Caki2 (cell line): ENCODE data around the gene SLC2A5. TPM values are rescaled to one million over a fixed set of nuclear protein-coding genes. Genes with fewer than 3 reads are reported as not detected.
"Not testable (repeated sequence)": the region's sequence is repeated elsewhere in the genome, so short reads cannot be mapped to it uniquely, and the experiment has no call there.

Experiments
- DNase-seq: peaks from one replicate; pipeline ENCODE4 v3.0.0-alpha.2; 2015; ENCODE audit warnings: low read depth
- in situ Hi-C: cut with HindIII; loops from 2 replicates; pipeline ENCODE4 v1.10.0; 2016; ENCODE audit warnings: low sequenced_read_pairs, low pct_unique_long_range_greater_than_20kb, mixed read lengths
- total RNA-seq: library from RNA; depleted of rRNA; stranded (reverse); fragments of >200 nt; shearing (Covaris generic); gene quantifications from 2 replicates; pipeline ENCODE4 v1.2.3, GENCODE V29; 2014; ENCODE audit warnings: low replicate concordance

The SLC2A5 gene
- total RNA-seq, 1 experiment from 2014 or later: not detected

- DNase-seq: peak; percentile 6
- in situ Hi-C loops: no loop called here
Observed at GRCh38 chr1:9044236-9044635, 25.2 kb downstream of the SLC2A5 start.

GRCh38 chr1:9042272-9042671 is 27.2 kb downstream of the SLC2A5 start:
- in situ Hi-C loops: no loop called here
- no peak for DNase-seq

- DNase-seq: no peak
- in situ Hi-C loops: no loop called here
Observed at GRCh38 chr1:9041116-9041779, 28.2 kb downstream of the SLC2A5 start.

GRCh38 chr1:9040659-9041030 is 28.8 kb downstream of the SLC2A5 start:
- in situ Hi-C loops: no loop called here
- DNase-seq: no peak

GRCh38 chr1:9039761-9040658 is 29.4 kb downstream of the SLC2A5 start:
- in situ Hi-C loops: no loop called here

GRCh38 chr1:9038881-9039760 is 30.3 kb downstream of the SLC2A5 start:
- in situ Hi-C loops: no loop called here
- no peak for DNase-seq

More at GRCh38 chr1:9039761-9040658, 29.4 kb downstream of the SLC2A5 start:
- DNase-seq: no peak

- no peak for DNase-seq
- in situ Hi-C loops: no loop called here
Observed at GRCh38 chr1:9038338-9038650, 31.1 kb downstream of the SLC2A5 start.

GRCh38 chr1:9037476-9038337 is 31.7 kb downstream of the SLC2A5 start:
- in situ Hi-C loops: no loop called here
- DNase-seq: no peak

GRCh38 chr1:9035226-9035625 is 34.2 kb downstream of the SLC2A5 start:
- no peak for DNase-seq
- in situ Hi-C loops: no loop called here

- in situ Hi-C loops: no loop called here
Observed at GRCh38 chr1:9033363-9033762, 36.1 kb downstream of the SLC2A5 start.

GRCh38 chr1:9031484-9032259 is 37.8 kb downstream of the SLC2A5 start:
- in situ Hi-C loops: no loop called here
- no peak for DNase-seq

More at GRCh38 chr1:9033363-9033762, 36.1 kb downstream of the SLC2A5 start:
- DNase-seq: no peak

- DNase-seq, in situ Hi-C loops: not testable (repeated sequence)
Observed at GRCh38 chr1:9031077-9031476, 38.4 kb downstream of the SLC2A5 start.

GRCh38 chr1:9028921-9029705 is 40.3 kb downstream of the SLC2A5 start:
- no peak for DNase-seq
- in situ Hi-C loops: no loop called here

- DNase-seq: no peak
- in situ Hi-C loops: no loop called here
Observed at GRCh38 chr1:9027307-9027706, 42.1 kb downstream of the SLC2A5 start.

- DNase-seq: no peak
- in situ Hi-C loops: no loop called here
Observed at GRCh38 chr1:9025449-9025848, 44.0 kb downstream of the SLC2A5 start.

GRCh38 chr1:9024837-9025236 is 44.6 kb downstream of the SLC2A5 start:
- in situ Hi-C loops: no loop called here
- no peak for DNase-seq

GRCh38 chr1:9022773-9023172 is 46.7 kb downstream of the SLC2A5 start:
- in situ Hi-C loops: no loop called here
- DNase-seq: no peak
